GM21723 (cell line): Measurements from ENCODE around the gene EFNA5.

Experiments
- ATAC-seq: cut with Tn5 transposase; IDR thresholded peaks from one replicate; pipeline ENCODE4 v1.9.1; 2021; ENCODE audit warnings: mild to moderate bottlenecking, moderate library complexity; ENCODE audit not compliant: unreplicated experiment

EFNA5 gene

GRCh38 chr5:107548477-107548876, 122.3 kb downstream of the EFNA5 start:
- no peak for ATAC-seq

GRCh38 chr5:107546719-107547118, 124.0 kb downstream of the EFNA5 start:
- ATAC-seq = no peak

- ATAC-seq = no peak
These were observed 125.3 kb downstream of the EFNA5 start for GRCh38 chr5:107545486-107545885.

- ATAC-seq = no peak
These were observed 125.8 kb downstream of the EFNA5 start for GRCh38 chr5:107544967-107545366.

- no peak for ATAC-seq
These were observed 126.3 kb downstream of the EFNA5 start for GRCh38 chr5:107544476-107544875.

- no peak for ATAC-seq
These were observed 126.9 kb downstream of the EFNA5 start for GRCh38 chr5:107543868-107544267.

GRCh38 chr5:107542831-107543231, 127.9 kb downstream of the EFNA5 start:
- ATAC-seq = no peak

GRCh38 chr5:107542428-107542827, 128.3 kb downstream of the EFNA5 start:
- ATAC-seq = no peak

GRCh38 chr5:107541400-107541799, 129.3 kb downstream of the EFNA5 start:
- no peak for ATAC-seq

GRCh38 chr5:107539726-107540330, 130.9 kb downstream of the EFNA5 start:
- no peak for ATAC-seq

- no peak for ATAC-seq
These were observed 131.8 kb downstream of the EFNA5 start for GRCh38 chr5:107538805-107539445.

- ATAC-seq = no peak
These were observed 132.4 kb downstream of the EFNA5 start for GRCh38 chr5:107538331-107538730.

- no peak for ATAC-seq
These were observed 134.9 kb downstream of the EFNA5 start for GRCh38 chr5:107535849-107536248.

GRCh38 chr5:107533910-107534876, 136.5 kb downstream of the EFNA5 start:
- ATAC-seq = no peak

GRCh38 chr5:107532916-107533315, 137.8 kb downstream of the EFNA5 start:
- no peak for ATAC-seq

- no peak for ATAC-seq
These were observed 138.4 kb downstream of the EFNA5 start for GRCh38 chr5:107532169-107532878.

GRCh38 chr5:107531308-107531707, 139.4 kb downstream of the EFNA5 start:
- ATAC-seq = no peak

GRCh38 chr5:107529618-107530017, 141.1 kb downstream of the EFNA5 start:
- no peak for ATAC-seq

- no peak for ATAC-seq
These were observed 144.3 kb downstream of the EFNA5 start for GRCh38 chr5:107526270-107526937.

GRCh38 chr5:107524111-107524510, 146.6 kb downstream of the EFNA5 start:
- no peak for ATAC-seq
